ENCODE measurements around the gene EYA4.
"Not testable (repeated sequence)": the region's sequence is repeated elsewhere in the genome, so short reads cannot be mapped to it uniquely, and the experiment has no call there.

EYA4 gene

GRCh38 chr6:133551847-133552341, 310.7 kb downstream of the EYA4 start:
- no peaks in the 10 kb centered on the region for H3K9me3 ChIP-seq (ENCODE audit: insufficient read depth, low read depth, low read length)
- no peak overlapping the region for H3K27ac ChIP-seq (ENCODE audit: low read depth, low read length)
- H3K79me1 ChIP-seq (ENCODE audit: low read length): no peaks in the 10 kb centered on the region
- no peak overlapping the region for H2AK5ac ChIP-seq (ENCODE audit: low read length)
- H3K4me3 ChIP-seq (ENCODE audit: low read depth, low read length): no peak overlapping the region
- H4K12ac ChIP-seq (ENCODE audit: low read depth, low read length): no peak overlapping the region
- no CpG with 5 or more reads among the region's 6 CpGs for WGBS (ENCODE audit: extremely low coverage, insufficient coverage, insufficient read length)
- H4K91ac ChIP-seq (ENCODE audit: low read depth, low read length): no peak overlapping the region
- H2AFZ ChIP-seq (ENCODE audit: insufficient read depth, low read length, poor library complexity): no peak overlapping the region
- H3K18ac ChIP-seq (ENCODE audit: low read length): no peak overlapping the region
- no peaks in the 10 kb centered on the region for H3K36me3 ChIP-seq (ENCODE audit: control insufficient read depth in 1 of 2, insufficient read depth in 2 of 2, low read length in 2 of 2)
- H3K4me1 ChIP-seq (ENCODE audit: control insufficient read depth in 1 of 2, insufficient read depth in 2 of 2, low read length in 2 of 2): no peaks in the 10 kb centered on the region
- H3K4ac ChIP-seq (ENCODE audit: low read depth, low read length): no peak overlapping the region
- no peak overlapping the region for H2BK5ac ChIP-seq (ENCODE audit: low read depth, low read length, poor library complexity)
- peak; percentile 16 to 39 for DNase-seq
- no peak overlapping the region for H3K23ac ChIP-seq (ENCODE audit: low read length)
- H3K4me2 ChIP-seq (ENCODE audit: low read length): no peak overlapping the region
- no peak overlapping the region for H2BK120ac ChIP-seq (ENCODE audit: insufficient read depth, low read length, poor library complexity)
- no peak overlapping the region for H4K8ac ChIP-seq (ENCODE audit: low read depth, low read length)
- H3K14ac ChIP-seq (ENCODE audit: low read length): no peak overlapping the region
- no peaks in the 10 kb centered on the region for H3K79me2 ChIP-seq (ENCODE audit: control insufficient read depth, insufficient read depth, low read length, poor library complexity)
- no peak overlapping the region for H3K9ac ChIP-seq (ENCODE audit: low read length)
- H2BK12ac ChIP-seq (ENCODE audit: low read length): no peak overlapping the region
- H3K27me3 ChIP-seq (ENCODE audit: insufficient read depth, low read length): no peaks in the 10 kb centered on the region

- Histone ChIP-seq H3K23ac (ENCODE audit: low read length) (no peak overlapping the region), H3K27me3 (ENCODE audit: insufficient read depth, low read length) (no peaks in the 10 kb centered on the region), H3K9ac (ENCODE audit: low read length) (no peak overlapping the region), H2AFZ (ENCODE audit: insufficient read depth, low read length, poor library complexity) (no peak overlapping the region), H3K9me3 (ENCODE audit: insufficient read depth, low read depth, low read length) (peaks cover 3% of the 10 kb centered on the region), H3K79me1 (ENCODE audit: low read length) (no peaks in the 10 kb centered on the region), H2BK5ac (ENCODE audit: low read depth, low read length, poor library complexity) (no peak overlapping the region), H3K4me2 (ENCODE audit: low read length) (no peak overlapping the region), H4K8ac (ENCODE audit: low read depth, low read length) (no peak overlapping the region), H4K12ac (ENCODE audit: low read depth, low read length) (no peak overlapping the region), H3K4me1 (ENCODE audit: control insufficient read depth in 1 of 2, insufficient read depth in 2 of 2, low read length in 2 of 2) (no peaks in the 10 kb centered on the region), H3K14ac (ENCODE audit: low read length) (no peak overlapping the region), H3K18ac (ENCODE audit: low read length) (no peak overlapping the region), H3K27ac (ENCODE audit: low read depth, low read length) (no peak overlapping the region), H2AK5ac (ENCODE audit: low read length) (no peak overlapping the region), H2BK12ac (ENCODE audit: low read length) (no peak overlapping the region), H4K91ac (ENCODE audit: low read depth, low read length) (no peak overlapping the region), H2BK120ac (ENCODE audit: insufficient read depth, low read length, poor library complexity) (no peak overlapping the region), H3K79me2 (ENCODE audit: control insufficient read depth, insufficient read depth, low read length, poor library complexity) (no peaks in the 10 kb centered on the region), H3K4me3 (ENCODE audit: low read depth, low read length) (no peak overlapping the region), H3K36me3 (ENCODE audit: control insufficient read depth in 1 of 2, insufficient read depth in 2 of 2, low read length in 2 of 2) (no peaks in the 10 kb centered on the region), H3K4ac (ENCODE audit: low read depth, low read length) (no peak overlapping the region)
- peak; percentile 33 to 72 for DNase-seq
- WGBS (ENCODE audit: extremely low coverage, insufficient coverage, insufficient read length): no CpG with 5 or more reads among the region's 4 CpGs
These were observed 312.5 kb downstream of the EYA4 start for GRCh38 chr6:133553652-133554051.

- H4K12ac ChIP-seq (ENCODE audit: low read depth, low read length); H3K4ac ChIP-seq (ENCODE audit: low read depth, low read length); H2AFZ ChIP-seq (ENCODE audit: insufficient read depth, low read length, poor library complexity): not testable (repeated sequence)
These were observed 313.0 kb downstream of the EYA4 start for GRCh38 chr6:133554121-133554520.

GRCh38 chr6:133555685-133556084, 314.5 kb downstream of the EYA4 start:
- H3K27ac ChIP-seq (ENCODE audit: low read depth, low read length): no peak overlapping the region
- no peak overlapping the region for H4K12ac ChIP-seq (ENCODE audit: low read depth, low read length)
- no peak overlapping the region for H2BK12ac ChIP-seq (ENCODE audit: low read length)
- H3K9me3 ChIP-seq (ENCODE audit: insufficient read depth, low read depth, low read length): peaks cover 5% of the 10 kb centered on the region
- H3K27me3 ChIP-seq (ENCODE audit: insufficient read depth, low read length): no peaks in the 10 kb centered on the region
- H3K4me2 ChIP-seq (ENCODE audit: low read length): no peak overlapping the region
- no peak overlapping the region for H4K91ac ChIP-seq (ENCODE audit: low read depth, low read length)
- no peak overlapping the region for H3K18ac ChIP-seq (ENCODE audit: low read length)
- H3K4me3 ChIP-seq (ENCODE audit: low read depth, low read length): no peak overlapping the region
- no peak overlapping the region for H2AFZ ChIP-seq (ENCODE audit: insufficient read depth, low read length, poor library complexity)
- no peaks in the 10 kb centered on the region for H3K36me3 ChIP-seq (ENCODE audit: control insufficient read depth in 1 of 2, insufficient read depth in 2 of 2, low read length in 2 of 2)
- no peak overlapping the region for H3K9ac ChIP-seq (ENCODE audit: low read length)
- H4K8ac ChIP-seq (ENCODE audit: low read depth, low read length): no peak overlapping the region
- H3K79me1 ChIP-seq (ENCODE audit: low read length): no peaks in the 10 kb centered on the region
- no peak overlapping the region for H3K14ac ChIP-seq (ENCODE audit: low read length)
- H2BK5ac ChIP-seq (ENCODE audit: low read depth, low read length, poor library complexity): no peak overlapping the region
- H3K23ac ChIP-seq (ENCODE audit: low read length): no peak overlapping the region
- WGBS (ENCODE audit: extremely low coverage, insufficient coverage, insufficient read length): no CpG with 5 or more reads among the region's 2 CpGs
- no peak overlapping the region for H3K4ac ChIP-seq (ENCODE audit: low read depth, low read length)
- no peaks in the 10 kb centered on the region for H3K4me1 ChIP-seq (ENCODE audit: control insufficient read depth in 1 of 2, insufficient read depth in 2 of 2, low read length in 2 of 2)
- no peak for DNase-seq
- H2BK120ac ChIP-seq (ENCODE audit: insufficient read depth, low read length, poor library complexity): no peak overlapping the region
- H2AK5ac ChIP-seq (ENCODE audit: low read length): no peak overlapping the region
- no peaks in the 10 kb centered on the region for H3K79me2 ChIP-seq (ENCODE audit: control insufficient read depth, insufficient read depth, low read length, poor library complexity)

More at GRCh38 chr6:133554121-133554520, 313.0 kb downstream of the EYA4 start:
- H3K18ac ChIP-seq (ENCODE audit: low read length); DNase-seq; H3K9me3 ChIP-seq (ENCODE audit: insufficient read depth, low read depth, low read length); H3K23ac ChIP-seq (ENCODE audit: low read length); H3K36me3 ChIP-seq (ENCODE audit: control insufficient read depth in 1 of 2, insufficient read depth in 2 of 2, low read length in 2 of 2); H2BK12ac ChIP-seq (ENCODE audit: low read length); H3K27ac ChIP-seq (ENCODE audit: low read depth, low read length); H3K9ac ChIP-seq (ENCODE audit: low read length); H3K4me3 ChIP-seq (ENCODE audit: low read depth, low read length); H3K4me2 ChIP-seq (ENCODE audit: low read length); H2BK5ac ChIP-seq (ENCODE audit: low read depth, low read length, poor library complexity); H3K4me1 ChIP-seq (ENCODE audit: control insufficient read depth in 1 of 2, insufficient read depth in 2 of 2, low read length in 2 of 2); H2AK5ac ChIP-seq (ENCODE audit: low read length); H3K27me3 ChIP-seq (ENCODE audit: insufficient read depth, low read length); H3K14ac ChIP-seq (ENCODE audit: low read length); H4K8ac ChIP-seq (ENCODE audit: low read depth, low read length); H4K91ac ChIP-seq (ENCODE audit: low read depth, low read length); H3K79me1 ChIP-seq (ENCODE audit: low read length); H3K79me2 ChIP-seq (ENCODE audit: control insufficient read depth, insufficient read depth, low read length, poor library complexity); H2BK120ac ChIP-seq (ENCODE audit: insufficient read depth, low read length, poor library complexity): not testable (repeated sequence)
- WGBS (ENCODE audit: extremely low coverage, insufficient coverage, insufficient read length): no CpG with 5 or more reads among the region's 1 CpG
